AG04450 (cell line): ENCODE results near the gene POMT1. TPM values are rescaled to one million over a fixed set of nuclear protein-coding genes. Genes with fewer than 3 reads are reported as not detected.

ENCODE experiments used
- CTCF ChIA-PET: fragments of 300-600, 350-600 bp; formaldehyde crosslinking; extraction: SDS; loops from one replicate; lab custom pipeline; 2022; ENCODE audit warnings: antibody characterized with exemption, inconsistent platforms; lab: Charles Lee
- POLR2A ChIA-PET: fragments of 350-600 bp; formaldehyde crosslinking; extraction: SDS; loops from one replicate; lab custom pipeline; 2021; ENCODE audit warnings: antibody characterized with exemption, inconsistent platforms; lab: Yijun Ruan, JAX
- DNase-seq: peaks from one replicate; pipeline ENCODE4 v3.0.0-alpha.2; 2011; ENCODE audit warnings: low read depth, low spot score
- H3K27ac ChIP-seq: one replicate; pipeline ENCODE4 v1.5.1; 2012; ENCODE audit warnings: low read depth, low read length, control low read depth
- H3K27me3 ChIP-seq: one replicate; pipeline ENCODE4 v1.6.0; 2012; ENCODE audit warnings: low read length; ENCODE audit not compliant: control insufficient read depth, insufficient read depth
- H3K4me3 ChIP-seq: 2 replicates; pipeline ENCODE4 v1.5.1; 2011; ENCODE audit warnings: mild to moderate bottlenecking, low read depth, low read length, control low read depth
- H3K9me3 ChIP-seq: 2 replicates; pipeline ENCODE4 v1.5.1; 2012; ENCODE audit warnings: low read length; ENCODE audit not compliant: control insufficient read depth, insufficient read depth
- CTCF ChIP-seq: IDR thresholded peaks from 2 replicates; pipeline ENCODE4 v1.5.1; 2011; ENCODE audit warnings: low read depth, low read length, control low read depth, inconsistent platforms
- polyA plus RNA-seq: library from polyadenylated mRNA; depleted of rRNA; stranded (reverse); fragments of >200 nt; gene quantifications from 2 replicates; pipeline ENCODE4 v1.2.3, GENCODE V29; 2011

Gene POMT1
- polyA plus RNA-seq, 1 experiment, result 23.8 TPM

GRCh38 chr9:131552030-131552429 lies 49.3 kb downstream of the POMT1 start:
- Histone ChIP-seq H3K9me3 (peaks cover 17% of the 10 kb centered on the region), H3K27ac (no peak overlapping the region), H3K4me3 (no peak overlapping the region), H3K27me3 (peaks cover 57% of the 10 kb centered on the region)
- ChIA-PET CTCF (no interaction called here), POLR2A (no interaction called here)
- no peak for TF ChIP-seq CTCF
- DNase-seq, result no peak

- DNase-seq, result no peak
- peaks cover 42% of the 10 kb centered on the region for H3K27me3 ChIP-seq
- CTCF ChIA-PET, result interaction anchor here (0.6 kb wide), 1 partner anchor 16 kb away, joined by 3 read pairs; no protein-coding TSS in a partner anchor
These were observed 51.5 kb downstream of the POMT1 start for GRCh38 chr9:131554087-131554842.

GRCh38 chr9:131554843-131555351 lies 52.2 kb downstream of the POMT1 start:
- H3K9me3 ChIP-seq, result peaks cover 19% of the 10 kb centered on the region
- ChIA-PET CTCF (no interaction called here), POLR2A (no interaction called here)
- H3K27me3 ChIP-seq, result peaks cover 40% of the 10 kb centered on the region
- no peak overlapping the region for H3K4me3 ChIP-seq
- no peak for DNase-seq
- no peak overlapping the region for H3K27ac ChIP-seq
- no peak for TF ChIP-seq CTCF

More at GRCh38 chr9:131554087-131554842, 51.5 kb downstream of the POMT1 start:
- no peak for TF ChIP-seq CTCF
- Histone ChIP-seq H3K9me3 (peaks cover 19% of the 10 kb centered on the region), H3K27ac (no peak overlapping the region), H3K4me3 (no peak overlapping the region)
- POLR2A ChIA-PET, result no interaction called here

- no peak for DNase-seq
- Histone ChIP-seq H3K27ac (no peak overlapping the region), H3K9me3 (peaks cover 23% of the 10 kb centered on the region), H3K27me3 (peaks cover 34% of the 10 kb centered on the region), H3K4me3 (no peak overlapping the region)
- ChIA-PET CTCF (interaction anchor here (0.6 kb wide), 1 partner anchor 116 kb away, joined by 4 read pairs; no protein-coding TSS in a partner anchor), POLR2A (interaction anchor here (0.6 kb wide), 1 partner anchor 426 kb away, joined by 3 read pairs; no protein-coding TSS in a partner anchor)
- TF ChIP-seq CTCF, result no peak
These were observed 53.3 kb downstream of the POMT1 start for GRCh38 chr9:131555841-131556673.
